IPS-18a (cell line): Measurements from ENCODE around the gene SORCS2.

Source experiments
- H3K27ac ChIP-seq: one replicate; pipeline ENCODE4 v1.5.1; 2013; ENCODE audit warnings: low read length
- H3K27me3 ChIP-seq: one replicate; pipeline ENCODE4 v1.6.1; 2013; ENCODE audit warnings: mild to moderate bottlenecking, low read length; ENCODE audit not compliant: control insufficient read depth, insufficient read depth
- H3K36me3 ChIP-seq: one replicate; pipeline ENCODE4 v1.6.1; 2013; ENCODE audit warnings: low read depth, low read length; ENCODE audit not compliant: control insufficient read depth
- H3K4me1 ChIP-seq: one replicate; pipeline ENCODE4 v1.6.1; 2013; ENCODE audit warnings: low read depth, low read length; ENCODE audit not compliant: control insufficient read depth
- H3K4me3 ChIP-seq: one replicate; pipeline ENCODE4 v1.5.1; 2013; ENCODE audit warnings: low read length
- H3K9ac ChIP-seq: one replicate; pipeline ENCODE4 v1.6.1; 2013; ENCODE audit warnings: mild to moderate bottlenecking, low read length, moderate library complexity
- H3K9me3 ChIP-seq: one replicate; pipeline ENCODE4 v1.6.1; 2013; ENCODE audit warnings: low read depth, low read length; ENCODE audit not compliant: control insufficient read depth

Gene SORCS2

GRCh38 chr4:7421356-7422150 lies 229.2 kb downstream of the SORCS2 start:
- no peak overlapping the region for H3K4me3 ChIP-seq
- H3K27me3 ChIP-seq, result peaks cover 15% of the 10 kb centered on the region
- H3K9ac ChIP-seq, result no peak overlapping the region
- H3K4me1 ChIP-seq, result no peaks in the 10 kb centered on the region
- H3K36me3 ChIP-seq, result no peaks in the 10 kb centered on the region
- no peaks in the 10 kb centered on the region for H3K9me3 ChIP-seq
- no peak overlapping the region for H3K27ac ChIP-seq

GRCh38 chr4:7422151-7422897 lies 230.0 kb downstream of the SORCS2 start:
- peaks cover 4% of the 10 kb centered on the region for H3K4me1 ChIP-seq
- no peak overlapping the region for H3K4me3 ChIP-seq
- H3K9me3 ChIP-seq, result no peaks in the 10 kb centered on the region
- H3K36me3 ChIP-seq, result no peaks in the 10 kb centered on the region
- no peak overlapping the region for H3K9ac ChIP-seq
- H3K27me3 ChIP-seq, result peaks cover 7% of the 10 kb centered on the region
- no peak overlapping the region for H3K27ac ChIP-seq

- H3K4me1 ChIP-seq, result peaks cover 5% of the 10 kb centered on the region
- no peak overlapping the region for H3K27ac ChIP-seq
- no peaks in the 10 kb centered on the region for H3K9me3 ChIP-seq
- no peak overlapping the region for H3K9ac ChIP-seq
- no peaks in the 10 kb centered on the region for H3K36me3 ChIP-seq
- H3K4me3 ChIP-seq, result no peak overlapping the region
- H3K27me3 ChIP-seq, result peaks cover 2% of the 10 kb centered on the region
These were observed 230.5 kb downstream of the SORCS2 start for GRCh38 chr4:7422898-7423180.

- Histone ChIP-seq H3K4me1 (peaks cover 10% of the 10 kb centered on the region), H3K9ac (no peak overlapping the region), H3K4me3 (no peak overlapping the region), H3K36me3 (no peaks in the 10 kb centered on the region), H3K27ac (no peak overlapping the region), H3K9me3 (no peaks in the 10 kb centered on the region), H3K27me3 (no peaks in the 10 kb centered on the region)
These were observed 231.1 kb downstream of the SORCS2 start for GRCh38 chr4:7423391-7423790.

- Histone ChIP-seq H3K27ac (no peak overlapping the region), H3K4me1 (peaks cover 13% of the 10 kb centered on the region), H3K36me3 (no peaks in the 10 kb centered on the region), H3K9me3 (no peaks in the 10 kb centered on the region), H3K4me3 (no peak overlapping the region), H3K27me3 (no peaks in the 10 kb centered on the region), H3K9ac (no peak overlapping the region)
These were observed 231.6 kb downstream of the SORCS2 start for GRCh38 chr4:7423801-7424552.

GRCh38 chr4:7424553-7425111 lies 232.3 kb downstream of the SORCS2 start:
- Histone ChIP-seq H3K36me3 (no peaks in the 10 kb centered on the region), H3K27ac (no peak overlapping the region), H3K4me1 (peaks cover 13% of the 10 kb centered on the region), H3K27me3 (no peaks in the 10 kb centered on the region), H3K9ac (no peak overlapping the region), H3K9me3 (no peaks in the 10 kb centered on the region), H3K4me3 (no peak overlapping the region)

GRCh38 chr4:7425124-7425523 lies 232.8 kb downstream of the SORCS2 start:
- Histone ChIP-seq H3K36me3 (no peaks in the 10 kb centered on the region), H3K9ac (no peak overlapping the region), H3K27me3 (no peaks in the 10 kb centered on the region), H3K4me3 (no peak overlapping the region), H3K9me3 (no peaks in the 10 kb centered on the region), H3K27ac (no peak overlapping the region), H3K4me1 (peaks cover 13% of the 10 kb centered on the region)

- Histone ChIP-seq H3K4me1 (peaks cover 13% of the 10 kb centered on the region), H3K4me3 (no peak overlapping the region), H3K9me3 (no peaks in the 10 kb centered on the region), H3K9ac (no peak overlapping the region), H3K27ac (no peak overlapping the region), H3K36me3 (no peaks in the 10 kb centered on the region), H3K27me3 (no peaks in the 10 kb centered on the region)
These were observed 233.5 kb downstream of the SORCS2 start for GRCh38 chr4:7425591-7426468.

- Histone ChIP-seq H3K9me3 (no peaks in the 10 kb centered on the region), H3K4me3 (no peak overlapping the region), H3K4me1 (peaks cover 13% of the 10 kb centered on the region), H3K27ac (no peak overlapping the region), H3K9ac (no peak overlapping the region), H3K36me3 (no peaks in the 10 kb centered on the region), H3K27me3 (no peaks in the 10 kb centered on the region)
These were observed 234.3 kb downstream of the SORCS2 start for GRCh38 chr4:7426525-7427171.

GRCh38 chr4:7427361-7427760 lies 235.0 kb downstream of the SORCS2 start:
- no peaks in the 10 kb centered on the region for H3K27me3 ChIP-seq
- no peak overlapping the region for H3K9ac ChIP-seq
- H3K9me3 ChIP-seq, result no peaks in the 10 kb centered on the region
- H3K36me3 ChIP-seq, result no peaks in the 10 kb centered on the region
- H3K27ac ChIP-seq, result no peak overlapping the region
- H3K4me1 ChIP-seq, result peaks cover 13% of the 10 kb centered on the region
- H3K4me3 ChIP-seq, result no peak overlapping the region
